ENCODE measurements around the gene EPHA8. TPM values are rescaled to one million over a fixed set of nuclear protein-coding genes. Genes with fewer than 3 reads are reported as not detected.

The EPHA8 gene
- total and polyA plus RNA-seq, 2 of the 13 experiments (the other 11 are each of a cell fraction or from before 2014, with no cell fraction given), result not detected

DNA sequence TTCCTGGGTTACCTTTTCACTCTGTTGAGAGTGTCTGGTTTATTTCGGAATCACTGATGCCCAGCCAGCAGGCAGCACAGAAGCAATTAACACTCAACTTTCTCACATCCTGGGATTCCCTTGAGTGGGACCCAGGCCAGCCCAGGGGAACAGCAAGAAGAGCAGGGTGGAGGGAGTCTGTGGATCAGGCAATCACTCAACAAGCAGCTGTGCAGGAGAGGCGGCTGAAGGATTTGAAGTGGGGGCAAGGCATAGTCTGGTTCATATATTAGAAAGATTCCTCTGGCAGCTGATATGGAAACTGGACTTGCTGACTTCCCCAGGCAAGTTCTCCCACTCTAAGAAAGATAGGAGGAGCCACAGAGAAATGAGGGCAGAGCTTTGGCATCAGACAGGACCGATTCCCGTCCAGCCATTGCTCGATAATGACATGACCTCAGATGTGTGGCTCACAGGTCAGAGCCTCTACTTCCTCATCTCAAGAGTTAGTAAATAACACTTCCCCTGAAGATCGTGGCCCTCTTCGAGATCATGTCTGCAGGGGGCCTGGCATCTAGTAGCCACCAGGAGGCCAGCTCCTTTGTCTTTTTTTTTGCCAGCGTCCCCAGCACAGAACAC, 12.4 kb downstream of the EPHA8 start:
- intact Hi-C loops (cut with micrococcal nuclease; ENCODE audit: unreplicated experiment), result no loop called here

DNA sequence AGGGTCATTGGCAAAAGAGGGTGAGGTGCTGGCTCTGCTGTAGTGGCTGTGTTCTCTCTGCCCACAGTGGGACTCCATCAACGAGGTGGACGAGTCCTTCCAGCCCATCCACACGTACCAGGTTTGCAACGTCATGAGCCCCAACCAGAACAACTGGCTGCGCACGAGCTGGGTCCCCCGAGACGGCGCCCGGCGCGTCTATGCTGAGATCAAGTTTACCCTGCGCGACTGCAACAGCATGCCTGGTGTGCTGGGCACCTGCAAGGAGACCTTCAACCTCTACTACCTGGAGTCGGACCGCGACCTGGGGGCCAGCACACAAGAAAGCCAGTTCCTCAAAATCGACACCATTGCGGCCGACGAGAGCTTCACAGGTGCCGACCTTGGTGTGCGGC, 12.9 kb downstream of the EPHA8 start:
- H2AFZ ChIP-seq (ENCODE audit: low read length), result no peak overlapping the region
- H4K20me1 ChIP-seq (ENCODE audit: insufficient read depth, low read length), result no peaks in the 10 kb centered on the region
- peaks cover 2 to 34% of the 10 kb centered on the region in 2 experiments; a peak in 3 of 5 replicates for H3K27me3 ChIP-seq (ENCODE audit: control insufficient read depth in 1 of 2, insufficient read depth in 2 of 2, low read length in 2 of 2)
- 50% methylated on average over 17 of the region's 23 CpGs for WGBS (ENCODE audit: low lambda C conversion rate)
- DNase-seq (ENCODE audit: low spot score), result no peak
- H3K79me2 ChIP-seq (ENCODE audit: insufficient read depth, low read length), result no peaks in the 10 kb centered on the region
- no peaks in the 10 kb centered on the region for H3K4me1 ChIP-seq (ENCODE audit: insufficient read depth, low read length)
- no TSS peak for BruUV-seq (replicated peaks)
- no peak overlapping the region for H3K9ac ChIP-seq (ENCODE audit: insufficient read depth, low read depth, low read length)
- no peak for FAIRE-seq
- intact Hi-C loops (cut with micrococcal nuclease; ENCODE audit: unreplicated experiment) (no loop called here), in situ Hi-C loops (cut with HindIII; ENCODE audit: extremely low pct_ligation_motif_present, low pct_unique_long_range_greater_than_20kb) (no loop called here)
- H3K4me3 ChIP-seq (replicated peaks in 1 of 3; ENCODE audit: insufficient read depth in 1 of 3, low read depth in 2 of 3, low read length in 3 of 3), result no peak overlapping the region
- no peak overlapping the region for H3K4me2 ChIP-seq (ENCODE audit: low read depth, low read length)
- ChIA-PET CTCF (ENCODE audit: low intra/inter-chr PET ratio, low total read pairs) (no interaction called here), POLR2A (no interaction called here)
- H3K9me3 ChIP-seq (ENCODE audit: low read length), result peaks cover 19% of the 10 kb centered on the region
- no peak for ATAC-seq
- H3K36me3 ChIP-seq (replicated peaks in 1 of 2; ENCODE audit: control insufficient read depth in 1 of 2, insufficient read depth in 2 of 2, low read length in 2 of 2), result no peaks in the 10 kb centered on the region
- H3K27ac ChIP-seq (ENCODE audit: extremely low read length, insufficient read depth, low read length), result no peak overlapping the region
- TF ChIP-seq HNRNPK (IDR thresholded peaks at IDR 0.05; ENCODE audit: low read depth, low read length, poor library complexity, severe bottlenecking) (no peak), ZNF550 (CRISPR knock-in tag; IDR thresholded peaks at IDR 0.05; ENCODE audit: borderline replicate concordance) (no peak), HNRNPL (IDR thresholded peaks at IDR 0.05; ENCODE audit: low read depth, low read length) (no peak), ZNF672 (CRISPR knock-in tag; IDR thresholded peaks at IDR 0.05) (no peak), ZNF773 (CRISPR knock-in tag; IDR thresholded peaks at IDR 0.05; ENCODE audit: borderline replicate concordance) (no peak), CCAR2 (optimal IDR thresholded peaks at IDR 0.05; ENCODE audit: low read depth, low read length) (no peak), MEF2D (CRISPR knock-in tag; IDR thresholded peaks at IDR 0.05) (no peak), DNMT1 (CRISPR knock-in tag; IDR thresholded peaks at IDR 0.05) (no peak)
- TF ChIP-seq, protein P1, sequence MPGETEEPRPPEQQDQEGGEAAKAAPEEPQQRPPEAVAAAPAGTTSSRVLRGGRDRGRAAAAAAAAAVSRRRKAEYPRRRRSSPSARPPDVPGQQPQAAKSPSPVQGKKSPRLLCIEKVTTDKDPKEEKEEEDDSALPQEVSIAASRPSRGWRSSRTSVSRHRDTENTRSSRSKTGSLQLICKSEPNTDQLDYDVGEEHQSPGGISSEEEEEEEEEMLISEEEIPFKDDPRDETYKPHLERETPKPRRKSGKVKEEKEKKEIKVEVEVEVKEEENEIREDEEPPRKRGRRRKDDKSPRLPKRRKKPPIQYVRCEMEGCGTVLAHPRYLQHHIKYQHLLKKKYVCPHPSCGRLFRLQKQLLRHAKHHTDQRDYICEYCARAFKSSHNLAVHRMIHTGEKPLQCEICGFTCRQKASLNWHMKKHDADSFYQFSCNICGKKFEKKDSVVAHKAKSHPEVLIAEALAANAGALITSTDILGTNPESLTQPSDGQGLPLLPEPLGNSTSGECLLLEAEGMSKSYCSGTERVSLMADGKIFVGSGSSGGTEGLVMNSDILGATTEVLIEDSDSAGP (CRISPR knock-in tag; IDR thresholded peaks at IDR 0.05; ENCODE audit: borderline replicate concordance), result no peak
- TF ChIP-seq, protein P2, sequence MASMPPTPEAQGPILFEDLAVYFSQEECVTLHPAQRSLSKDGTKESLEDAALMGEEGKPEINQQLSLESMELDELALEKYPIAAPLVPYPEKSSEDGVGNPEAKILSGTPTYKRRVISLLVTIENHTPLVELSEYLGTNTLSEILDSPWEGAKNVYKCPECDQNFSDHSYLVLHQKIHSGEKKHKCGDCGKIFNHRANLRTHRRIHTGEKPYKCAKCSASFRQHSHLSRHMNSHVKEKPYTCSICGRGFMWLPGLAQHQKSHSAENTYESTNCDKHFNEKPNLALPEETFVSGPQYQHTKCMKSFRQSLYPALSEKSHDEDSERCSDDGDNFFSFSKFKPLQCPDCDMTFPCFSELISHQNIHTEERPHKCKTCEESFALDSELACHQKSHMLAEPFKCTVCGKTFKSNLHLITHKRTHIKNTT (CRISPR knock-in tag; IDR thresholded peaks at IDR 0.05), result no peak

More for the DNA sequence above, 12.4 kb downstream of the EPHA8 start:
- Histone ChIP-seq H3K36me3 (replicated peaks in 1 of 2; ENCODE audit: control insufficient read depth in 1 of 2, insufficient read depth in 2 of 2, low read length in 2 of 2) (no peaks in the 10 kb centered on the region), H3K4me2 (ENCODE audit: low read depth, low read length) (no peak overlapping the region), H3K4me3 (replicated peaks in 1 of 3; ENCODE audit: insufficient read depth in 1 of 3, low read depth in 2 of 3, low read length in 3 of 3) (no peak overlapping the region), H3K9ac (ENCODE audit: insufficient read depth, low read depth, low read length) (no peak overlapping the region), H3K27me3 (ENCODE audit: control insufficient read depth in 1 of 2, insufficient read depth in 2 of 2, low read length in 2 of 2) (peaks cover under 1 to 34% of the 10 kb centered on the region in 2 experiments; a peak in 3 of 5 replicates), H3K79me2 (ENCODE audit: insufficient read depth, low read length) (no peaks in the 10 kb centered on the region), H3K27ac (ENCODE audit: extremely low read length, insufficient read depth, low read length) (no peak overlapping the region), H3K4me1 (ENCODE audit: insufficient read depth, low read length) (no peaks in the 10 kb centered on the region), H4K20me1 (ENCODE audit: insufficient read depth, low read length) (no peaks in the 10 kb centered on the region), H3K9me3 (ENCODE audit: low read length) (peaks cover 19% of the 10 kb centered on the region), H2AFZ (ENCODE audit: low read length) (no peak overlapping the region)
- ChIA-PET POLR2A (no interaction called here), CTCF (ENCODE audit: low intra/inter-chr PET ratio, low total read pairs) (no interaction called here)
- TF ChIP-seq ARNT (IDR thresholded peaks at IDR 0.05) (no peak), FOXO1 (CRISPR knock-in tag; IDR thresholded peaks at IDR 0.05) (no peak), ZSCAN9 (CRISPR knock-in tag; IDR thresholded peaks at IDR 0.05; ENCODE audit: borderline replicate concordance) (no peak), GATA4 (IDR thresholded peaks at IDR 0.05; ENCODE audit: borderline replicate concordance, low read depth) (no peak), ZNF496 (CRISPR knock-in tag; IDR thresholded peaks at IDR 0.05; ENCODE audit: insufficient replicate concordance) (no peak), TAF15 (IDR thresholded peaks at IDR 0.05; ENCODE audit: low read depth, low read length, poor library complexity, severe bottlenecking) (no peak), ZSCAN29 (CRISPR knock-in tag; conservative IDR thresholded peaks at IDR 0.05) (no peak), KLF13 (CRISPR knock-in tag; IDR thresholded peaks at IDR 0.05) (no peak), REPIN1 (CRISPR knock-in tag; IDR thresholded peaks at IDR 0.05; ENCODE audit: borderline replicate concordance, low read depth) (no peak)
- TF ChIP-seq, protein P3, sequence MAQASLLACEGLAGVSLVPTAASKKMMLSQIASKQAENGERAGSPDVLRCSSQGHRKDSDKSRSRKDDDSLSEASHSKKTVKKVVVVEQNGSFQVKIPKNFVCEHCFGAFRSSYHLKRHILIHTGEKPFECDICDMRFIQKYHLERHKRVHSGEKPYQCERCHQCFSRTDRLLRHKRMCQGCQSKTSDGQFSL (CRISPR knock-in tag; IDR thresholded peaks at IDR 0.05), result no peak
- TF ChIP-seq, protein P4, sequence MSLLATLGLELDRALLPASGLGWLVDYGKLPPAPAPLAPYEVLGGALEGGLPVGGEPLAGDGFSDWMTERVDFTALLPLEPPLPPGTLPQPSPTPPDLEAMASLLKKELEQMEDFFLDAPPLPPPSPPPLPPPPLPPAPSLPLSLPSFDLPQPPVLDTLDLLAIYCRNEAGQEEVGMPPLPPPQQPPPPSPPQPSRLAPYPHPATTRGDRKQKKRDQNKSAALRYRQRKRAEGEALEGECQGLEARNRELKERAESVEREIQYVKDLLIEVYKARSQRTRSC (CRISPR knock-in tag; IDR thresholded peaks at IDR 0.05; ENCODE audit: low read depth), result no peak
- ATAC-seq (no peak), FAIRE-seq (no peak), DNase-seq (ENCODE audit: low spot score) (no peak)
- no TSS peak for BruUV-seq (replicated peaks)
- WGBS (ENCODE audit: low lambda C conversion rate), result 27% methylated on average over 8 of the region's 8 CpGs
- in situ Hi-C loops (cut with HindIII; ENCODE audit: extremely low pct_ligation_motif_present, low pct_unique_long_range_greater_than_20kb), result no loop called here
